Tibial artery (tissue), 4 donors: ENCODE results near the gene NABP1.

Source experiments
- DNase-seq, 2 donors: peaks; one replicate each; pipeline ENCODE4 v3.0.0-alpha.2; 2019
- H3K27ac ChIP-seq, 2 donors: fragments of 200-600 bp; sonication (generic) in 1 of 2; 1 replicate in 1 of 2; 2 replicates in 1 of 2; pipeline ENCODE4 v1.5.1; 2018 to 2019; ENCODE audit warnings: mild to moderate bottlenecking in 1 of 2
- H3K27me3 ChIP-seq, 2 donors: fragments of 200-600 bp; sonication (generic) in 1 of 2; one replicate each; pipeline versions ENCODE4 v1.5.1 to v1.6.0; 2016 to 2019
- H3K36me3 ChIP-seq, 3 donors: fragments of 200-600 bp; sonication (generic) in 2 of 3; one replicate each; pipeline ENCODE4 v1.5.1; 2016 to 2019; ENCODE audit warnings: mild to moderate bottlenecking in 2 of 3
- H3K4me1 ChIP-seq, 4 donors: fragments of 200-600 bp; sonication (generic) in 2 of 4; 1 replicate in 3 of 4; 2 replicates in 1 of 4; pipeline ENCODE4 v1.5.1; 2016 to 2019
- H3K4me3 ChIP-seq, 2 donors: fragments of 200-600 bp; sonication (generic) in 1 of 2; 1 replicate in 1 of 2; 2 replicates in 1 of 2; pipeline ENCODE4 v1.5.1; 2018 to 2019; ENCODE audit warnings: mild to moderate bottlenecking in 2 of 2
- H3K9me3 ChIP-seq, 3 donors: fragments of 200-600 bp; sonication (generic) in 1 of 3; one replicate each; pipeline ENCODE4 v1.5.1; 2016 to 2019
- CTCF ChIP-seq, 2 experiments: fragments of 200-600 bp in 1 of 2; fragments of 450-650 bp in 1 of 2; IDR thresholded peaks; one replicate each; pipeline ENCODE4 v1.5.1; 2017 to 2019; ENCODE audit warnings: antibody characterized with exemption in 2 of 2, mild to moderate bottlenecking in 1 of 2, moderate library complexity in 1 of 2
- intact Hi-C: fragments of 100-400 bp; cut with DNase I; formaldehyde crosslinking; loops from one replicate; pipeline ENCODE4 v1.15.0; 2023; ENCODE audit warnings: low total_unique reads

NABP1 gene

GRCh38 chr2:191653667-191654391 is 24.1 kb upstream of the NABP1 start:
- intact Hi-C loops = no loop called here

GRCh38 chr2:191656391-191656790 is 21.5 kb upstream of the NABP1 start:
- no peak for DNase-seq
- TF ChIP-seq CTCF (IDR thresholded peaks at IDR 0.05) = no peak
- no peak overlapping the region for H3K27ac ChIP-seq

More at GRCh38 chr2:191653667-191654391, 24.1 kb upstream of the NABP1 start:
- H3K4me1 ChIP-seq = peaks cover 0 to 4% (median 0%) of the 10 kb centered on the region in 4 donors
- H3K4me3 ChIP-seq = no peak overlapping the region
- no peak overlapping the region for H3K27ac ChIP-seq
- TF ChIP-seq CTCF (IDR thresholded peaks at IDR 0.05) = no peak
- DNase-seq = no peak
- no peaks in the 10 kb centered on the region for H3K36me3 ChIP-seq
- H3K27me3 ChIP-seq = no peaks in the 10 kb centered on the region
- H3K9me3 ChIP-seq = no peaks in the 10 kb centered on the region

DNA sequence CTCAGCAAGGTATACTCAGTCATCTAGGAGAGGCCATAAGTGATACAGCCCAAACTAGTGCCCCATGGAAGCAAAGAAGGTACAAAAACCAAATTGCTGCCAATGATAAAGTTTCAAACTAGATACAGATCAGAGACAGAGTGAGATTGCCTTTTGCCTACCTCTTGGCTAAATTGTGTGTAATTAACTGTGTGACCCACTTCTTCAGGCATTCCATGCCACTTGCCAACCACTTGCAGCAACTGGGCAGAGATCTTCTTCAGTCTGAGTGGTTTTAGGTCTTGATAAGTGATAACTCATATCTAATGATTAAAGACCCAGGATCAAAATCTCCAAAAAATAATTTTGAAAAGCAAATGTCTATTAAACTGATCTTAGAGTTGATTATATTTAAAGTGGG is 21.1 kb upstream of the NABP1 start:
- H3K4me3 ChIP-seq = no peak overlapping the region
- no peak overlapping the region for H3K27ac ChIP-seq
- H3K9me3 ChIP-seq = no peaks in the 10 kb centered on the region
- no peaks in the 10 kb centered on the region for H3K36me3 ChIP-seq
- no peak for DNase-seq
- TF ChIP-seq CTCF (IDR thresholded peaks at IDR 0.05) = no peak
- intact Hi-C loops = no loop called here
- no peaks in the 10 kb centered on the region for H3K27me3 ChIP-seq
- H3K4me1 ChIP-seq = peaks cover 0 to 4% (median 0%) of the 10 kb centered on the region in 4 donors

More at GRCh38 chr2:191656391-191656790, 21.5 kb upstream of the NABP1 start:
- Histone ChIP-seq H3K27me3 (no peaks in the 10 kb centered on the region), H3K9me3 (no peaks in the 10 kb centered on the region), H3K4me3 (no peak overlapping the region), H3K4me1 (peaks cover 0 to 4% (median 0%) of the 10 kb centered on the region in 4 donors), H3K36me3 (no peaks in the 10 kb centered on the region)
- intact Hi-C loops = no loop called here

GRCh38 chr2:191657977-191658376 is 20.0 kb upstream of the NABP1 start:
- no peaks in the 10 kb centered on the region for H3K27me3 ChIP-seq
- intact Hi-C loops = no loop called here
- peaks cover 0 to 4% (median 0%) of the 10 kb centered on the region in 4 donors for H3K4me1 ChIP-seq
- H3K4me3 ChIP-seq = no peak overlapping the region
- TF ChIP-seq CTCF (IDR thresholded peaks at IDR 0.05) = no peak
- H3K36me3 ChIP-seq = no peaks in the 10 kb centered on the region
- H3K9me3 ChIP-seq = no peaks in the 10 kb centered on the region
- no peak for DNase-seq
- no peak overlapping the region for H3K27ac ChIP-seq

- Histone ChIP-seq H3K4me3 (no peak overlapping the region), H3K27ac (no peak overlapping the region), H3K27me3 (no peaks in the 10 kb centered on the region), H3K36me3 (no peaks in the 10 kb centered on the region), H3K4me1 (peaks cover 0 to 4% (median 0%) of the 10 kb centered on the region in 4 donors), H3K9me3 (no peaks in the 10 kb centered on the region)
- no peak for DNase-seq
- no peak for TF ChIP-seq CTCF (IDR thresholded peaks at IDR 0.05)
- intact Hi-C loops = no loop called here
Observed at GRCh38 chr2:191659198-191659597, 18.7 kb upstream of the NABP1 start.
